Measurements from ENCODE around the gene SETD5. TPM values are rescaled to one million over a fixed set of nuclear protein-coding genes. Genes with fewer than 3 reads are reported as not detected.

SETD5 gene
- polyA plus RNA-seq, 1 donor (not counting 4 experiments of a cell fraction or from before 2014, with no cell fraction given), result 37.8 TPM

DNA sequence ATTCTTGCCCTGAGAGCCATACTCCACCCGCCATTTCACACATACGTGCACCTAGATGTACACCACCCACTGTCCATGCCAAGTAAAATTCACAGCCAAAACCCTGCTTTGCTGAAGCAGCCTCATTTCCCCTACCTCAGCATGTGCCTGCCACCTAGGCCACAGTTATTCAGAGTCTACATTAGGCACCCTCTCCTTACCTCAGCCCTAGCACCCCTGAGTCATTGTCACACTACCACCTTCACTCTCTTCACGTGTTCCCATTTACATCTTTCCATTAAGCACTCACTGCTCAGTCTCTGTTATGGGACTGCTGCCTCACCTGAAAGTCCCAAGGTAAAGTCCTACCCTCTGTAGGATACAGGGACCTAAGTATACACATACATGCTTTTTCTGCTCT is 70.0 kb downstream of the SETD5 start:
- TF ChIP-seq, protein P1, sequence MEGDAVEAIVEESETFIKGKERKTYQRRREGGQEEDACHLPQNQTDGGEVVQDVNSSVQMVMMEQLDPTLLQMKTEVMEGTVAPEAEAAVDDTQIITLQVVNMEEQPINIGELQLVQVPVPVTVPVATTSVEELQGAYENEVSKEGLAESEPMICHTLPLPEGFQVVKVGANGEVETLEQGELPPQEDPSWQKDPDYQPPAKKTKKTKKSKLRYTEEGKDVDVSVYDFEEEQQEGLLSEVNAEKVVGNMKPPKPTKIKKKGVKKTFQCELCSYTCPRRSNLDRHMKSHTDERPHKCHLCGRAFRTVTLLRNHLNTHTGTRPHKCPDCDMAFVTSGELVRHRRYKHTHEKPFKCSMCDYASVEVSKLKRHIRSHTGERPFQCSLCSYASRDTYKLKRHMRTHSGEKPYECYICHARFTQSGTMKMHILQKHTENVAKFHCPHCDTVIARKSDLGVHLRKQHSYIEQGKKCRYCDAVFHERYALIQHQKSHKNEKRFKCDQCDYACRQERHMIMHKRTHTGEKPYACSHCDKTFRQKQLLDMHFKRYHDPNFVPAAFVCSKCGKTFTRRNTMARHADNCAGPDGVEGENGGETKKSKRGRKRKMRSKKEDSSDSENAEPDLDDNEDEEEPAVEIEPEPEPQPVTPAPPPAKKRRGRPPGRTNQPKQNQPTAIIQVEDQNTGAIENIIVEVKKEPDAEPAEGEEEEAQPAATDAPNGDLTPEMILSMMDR (optimal IDR thresholded peaks at IDR 0.05 in 1 of 3, IDR thresholded peaks at IDR 0.05 in 1 of 3, conservative IDR thresholded peaks at IDR 0.05 in 1 of 3; ENCODE audit: extremely low read depth in 1 of 3, insufficient read depth in 2 of 3, low read length in 3 of 3), result no peak
- no peak for TF ChIP-seq EZH2 (IDR thresholded peaks at IDR 0.05; ENCODE audit: low read length)
- no peak overlapping the region for H3K4me3 ChIP-seq (ENCODE audit: control insufficient read depth in 2 of 3, extremely low read depth in 1 of 3, insufficient read depth in 2 of 3, low read depth in 1 of 3, low read length in 3 of 3)
- H4K20me1 ChIP-seq (ENCODE audit: control insufficient read depth, extremely low read depth, insufficient read depth, low read length), result no peaks in the 10 kb centered on the region
- no peaks in the 10 kb centered on the region for H3K9me3 ChIP-seq (ENCODE audit: control insufficient read depth, low read depth, low read length)
- no peak for FAIRE-seq
- no peaks in the 10 kb centered on the region for H3K27me3 ChIP-seq (ENCODE audit: control insufficient read depth, extremely low read depth, insufficient read depth, low read length)
- H3K79me2 ChIP-seq (ENCODE audit: control insufficient read depth, insufficient read depth, low read length), result peaks cover 12% of the 10 kb centered on the region
- H3K9ac ChIP-seq (ENCODE audit: control insufficient read depth, extremely low read depth, insufficient read depth, low read length), result no peak overlapping the region
- no peak overlapping the region for H3K4me2 ChIP-seq (ENCODE audit: control insufficient read depth, extremely low read depth, insufficient read depth, low read depth, low read length)
- H3K9me1 ChIP-seq (ENCODE audit: control insufficient read depth, extremely low read depth, insufficient read depth, low read length), result no peaks in the 10 kb centered on the region
- H3K27ac ChIP-seq (ENCODE audit: control insufficient read depth, insufficient read depth, low read length), result no peak overlapping the region
- H2AFZ ChIP-seq (ENCODE audit: control insufficient read depth, low read length), result no peak overlapping the region
- H3K36me3 ChIP-seq (ENCODE audit: control insufficient read depth in 2 of 2, extremely low read depth in 1 of 2, insufficient read depth in 2 of 2, low read length in 2 of 2), result peaks cover 44 to 49% of the 10 kb centered on the region in 2 experiments
- dilution Hi-C loops (cut with MboI; ENCODE audit: extremely low pct_ligation_motif_present, low sequenced_read_pairs), result no loop called here
- no peak for DNase-seq (ENCODE audit: low read depth, low spot score)
- H3K4me1 ChIP-seq (ENCODE audit: control insufficient read depth, extremely low read depth, insufficient read depth, low read length), result no peaks in the 10 kb centered on the region

DNA sequence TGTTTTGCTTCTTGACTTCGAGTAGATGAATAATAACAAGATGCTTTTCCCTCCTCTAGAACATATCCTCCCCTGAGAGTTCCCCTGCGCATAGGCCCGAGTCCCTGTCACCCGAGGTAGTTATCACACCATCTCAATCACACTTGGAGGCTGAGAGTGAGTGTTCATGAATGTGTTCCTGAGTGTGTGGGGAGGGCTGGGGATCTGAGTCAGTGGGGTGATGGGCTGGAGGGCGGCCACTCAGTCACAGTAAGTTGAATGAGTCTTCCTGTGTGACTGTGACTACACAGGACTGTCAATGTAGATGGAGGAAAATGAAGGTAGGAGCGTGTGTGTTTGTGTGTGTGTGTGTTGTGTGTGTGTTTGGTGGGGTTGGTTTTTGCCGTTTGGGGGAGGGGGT is 71.0 kb downstream of the SETD5 start:
- no peaks in the 10 kb centered on the region for H3K27me3 ChIP-seq (ENCODE audit: control insufficient read depth, extremely low read depth, insufficient read depth, low read length)
- no peak for FAIRE-seq
- H3K9ac ChIP-seq (ENCODE audit: control insufficient read depth, extremely low read depth, insufficient read depth, low read length), result no peak overlapping the region
- H3K27ac ChIP-seq (ENCODE audit: control insufficient read depth, insufficient read depth, low read length), result no peak overlapping the region
- dilution Hi-C loops (cut with MboI; ENCODE audit: extremely low pct_ligation_motif_present, low sequenced_read_pairs), result no loop called here
- H4K20me1 ChIP-seq (ENCODE audit: control insufficient read depth, extremely low read depth, insufficient read depth, low read length), result no peaks in the 10 kb centered on the region
- no peaks in the 10 kb centered on the region for H3K9me1 ChIP-seq (ENCODE audit: control insufficient read depth, extremely low read depth, insufficient read depth, low read length)
- TF ChIP-seq, protein P1 (optimal IDR thresholded peaks at IDR 0.05 in 1 of 3, IDR thresholded peaks at IDR 0.05 in 1 of 3, conservative IDR thresholded peaks at IDR 0.05 in 1 of 3; ENCODE audit: extremely low read depth in 1 of 3, insufficient read depth in 2 of 3, low read length in 3 of 3), result no peak
- no peak for TF ChIP-seq EZH2 (IDR thresholded peaks at IDR 0.05; ENCODE audit: low read length)
- H3K36me3 ChIP-seq (ENCODE audit: control insufficient read depth in 2 of 2, extremely low read depth in 1 of 2, insufficient read depth in 2 of 2, low read length in 2 of 2), result peaks cover 47 to 55% of the 10 kb centered on the region in 2 experiments
- no peaks in the 10 kb centered on the region for H3K9me3 ChIP-seq (ENCODE audit: control insufficient read depth, low read depth, low read length)
- no peaks in the 10 kb centered on the region for H3K4me1 ChIP-seq (ENCODE audit: control insufficient read depth, extremely low read depth, insufficient read depth, low read length)
- H3K4me2 ChIP-seq (ENCODE audit: control insufficient read depth, extremely low read depth, insufficient read depth, low read depth, low read length), result no peak overlapping the region
- no peak overlapping the region for H2AFZ ChIP-seq (ENCODE audit: control insufficient read depth, low read length)
- no peak for DNase-seq (ENCODE audit: low read depth, low spot score)
- no peak overlapping the region for H3K4me3 ChIP-seq (ENCODE audit: control insufficient read depth in 2 of 3, extremely low read depth in 1 of 3, insufficient read depth in 2 of 3, low read depth in 1 of 3, low read length in 3 of 3)
- peaks cover 12% of the 10 kb centered on the region for H3K79me2 ChIP-seq (ENCODE audit: control insufficient read depth, insufficient read depth, low read length)
